ENCODE measurements around the gene OR10G2.
"Not testable (repeated sequence)": the region's sequence is repeated elsewhere in the genome, so short reads cannot be mapped to it uniquely, and the experiment has no call there.

Gene OR10G2

GRCh38 chr14:21626491-21627230 is 8.1 kb downstream of the OR10G2 start:
- no peak for DNase-seq (ENCODE audit: low read depth)
- TF ChIP-seq, protein P1, sequence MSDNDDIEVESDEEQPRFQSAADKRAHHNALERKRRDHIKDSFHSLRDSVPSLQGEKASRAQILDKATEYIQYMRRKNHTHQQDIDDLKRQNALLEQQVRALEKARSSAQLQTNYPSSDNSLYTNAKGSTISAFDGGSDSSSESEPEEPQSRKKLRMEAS (IDR thresholded peaks at IDR 0.05; ENCODE audit: low read depth, low read length), result no peak
- TF ChIP-seq POLR2A (IDR thresholded peaks at IDR 0.05; ENCODE audit: extremely low read depth, insufficient read length), result no peak
- TF ChIP-seq, protein P2, sequence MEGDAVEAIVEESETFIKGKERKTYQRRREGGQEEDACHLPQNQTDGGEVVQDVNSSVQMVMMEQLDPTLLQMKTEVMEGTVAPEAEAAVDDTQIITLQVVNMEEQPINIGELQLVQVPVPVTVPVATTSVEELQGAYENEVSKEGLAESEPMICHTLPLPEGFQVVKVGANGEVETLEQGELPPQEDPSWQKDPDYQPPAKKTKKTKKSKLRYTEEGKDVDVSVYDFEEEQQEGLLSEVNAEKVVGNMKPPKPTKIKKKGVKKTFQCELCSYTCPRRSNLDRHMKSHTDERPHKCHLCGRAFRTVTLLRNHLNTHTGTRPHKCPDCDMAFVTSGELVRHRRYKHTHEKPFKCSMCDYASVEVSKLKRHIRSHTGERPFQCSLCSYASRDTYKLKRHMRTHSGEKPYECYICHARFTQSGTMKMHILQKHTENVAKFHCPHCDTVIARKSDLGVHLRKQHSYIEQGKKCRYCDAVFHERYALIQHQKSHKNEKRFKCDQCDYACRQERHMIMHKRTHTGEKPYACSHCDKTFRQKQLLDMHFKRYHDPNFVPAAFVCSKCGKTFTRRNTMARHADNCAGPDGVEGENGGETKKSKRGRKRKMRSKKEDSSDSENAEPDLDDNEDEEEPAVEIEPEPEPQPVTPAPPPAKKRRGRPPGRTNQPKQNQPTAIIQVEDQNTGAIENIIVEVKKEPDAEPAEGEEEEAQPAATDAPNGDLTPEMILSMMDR (IDR thresholded peaks at IDR 0.05; ENCODE audit: low read depth, low read length), result no peak
- no peak for TF ChIP-seq MYC (IDR thresholded peaks at IDR 0.05; ENCODE audit: low read depth, low read length)
- H3K4me3 ChIP-seq (ENCODE audit: low read depth, low read length), result no peak overlapping the region

- TF ChIP-seq MYC (IDR thresholded peaks at IDR 0.05; ENCODE audit: low read depth, low read length) (no peak), POLR2A (IDR thresholded peaks at IDR 0.05; ENCODE audit: extremely low read depth, insufficient read length) (no peak)
- TF ChIP-seq, protein P1 (IDR thresholded peaks at IDR 0.05; ENCODE audit: low read depth, low read length), result no peak
- TF ChIP-seq, protein P2 (IDR thresholded peaks at IDR 0.05; ENCODE audit: low read depth, low read length), result no peak
- no peak overlapping the region for H3K4me3 ChIP-seq (ENCODE audit: low read depth, low read length)
- no peak for DNase-seq (ENCODE audit: low read depth)
Observed at GRCh38 chr14:21617614-21618013, 17.1 kb downstream of the OR10G2 start.

- DNase-seq (ENCODE audit: low read depth), result no peak
- TF ChIP-seq POLR2A (IDR thresholded peaks at IDR 0.05; ENCODE audit: extremely low read depth, insufficient read length) (no peak), MYC (IDR thresholded peaks at IDR 0.05; ENCODE audit: low read depth, low read length) (no peak)
- TF ChIP-seq, protein P2 (IDR thresholded peaks at IDR 0.05; ENCODE audit: low read depth, low read length), result no peak
- H3K4me3 ChIP-seq (ENCODE audit: low read depth, low read length), result no peak overlapping the region
Observed at GRCh38 chr14:21614240-21614639, 20.5 kb downstream of the OR10G2 start.

DNA sequence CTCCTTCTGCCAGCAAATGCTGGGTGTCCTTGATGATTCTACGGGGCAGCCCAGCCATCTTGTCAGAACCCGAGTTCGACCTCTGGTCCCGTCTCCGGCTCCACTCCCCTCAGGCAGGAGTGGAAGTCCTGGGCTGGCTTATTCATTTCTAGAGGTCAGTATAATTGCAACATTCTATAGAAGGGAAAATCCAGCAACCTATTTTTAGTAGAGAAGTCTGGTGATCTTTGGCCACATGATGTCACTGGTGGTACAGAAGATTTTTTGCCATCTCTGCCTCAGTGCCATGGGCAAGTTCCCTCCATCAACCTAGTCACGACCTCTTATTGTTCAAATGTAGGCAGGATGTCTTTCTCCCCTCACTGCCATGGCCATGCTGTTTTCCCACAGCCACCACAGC is 22.4 kb downstream of the OR10G2 start:
- DNase-seq (ENCODE audit: low read depth), result peak; percentile 3
- no peak overlapping the region for H3K4me3 ChIP-seq (ENCODE audit: low read depth, low read length)
- no peak for TF ChIP-seq MYC (IDR thresholded peaks at IDR 0.05; ENCODE audit: low read depth, low read length)
- no peak for TF ChIP-seq POLR2A (IDR thresholded peaks at IDR 0.05; ENCODE audit: extremely low read depth, insufficient read length)
- TF ChIP-seq, protein P2 (IDR thresholded peaks at IDR 0.05; ENCODE audit: low read depth, low read length), result no peak
- TF ChIP-seq, protein P1 (IDR thresholded peaks at IDR 0.05; ENCODE audit: low read depth, low read length), result no peak

- not testable (repeated sequence) for H3K4me3 ChIP-seq (ENCODE audit: low read depth, low read length); DNase-seq (ENCODE audit: low read depth)
Observed at GRCh38 chr14:21602181-21602580, 32.6 kb downstream of the OR10G2 start.

DNA sequence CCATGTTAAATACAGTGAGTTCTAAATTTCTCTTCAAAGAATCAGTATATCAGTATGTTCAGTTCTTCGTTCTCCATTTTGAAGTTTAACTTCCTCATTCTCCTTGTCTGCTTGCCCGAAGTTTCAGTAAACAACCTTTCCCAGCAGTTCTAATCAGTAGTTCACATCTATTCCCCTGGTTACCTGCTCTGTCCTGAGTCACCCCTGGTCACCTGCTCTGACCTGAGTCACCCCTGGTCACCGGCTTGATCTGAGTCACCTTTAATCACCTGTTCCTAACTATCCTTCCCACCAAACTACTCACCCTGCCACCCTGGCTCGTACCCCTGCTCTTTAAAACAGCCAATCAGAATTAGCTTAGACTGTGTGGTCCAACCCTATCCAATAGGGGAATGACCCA is 45.4 kb downstream of the OR10G2 start:
- DNase-seq (ENCODE audit: low read depth), result no peak
- no peak overlapping the region for H3K4me3 ChIP-seq (ENCODE audit: low read depth, low read length)
- TF ChIP-seq, protein P2 (IDR thresholded peaks at IDR 0.05; ENCODE audit: low read depth, low read length), result no peak
- TF ChIP-seq, protein P1 (IDR thresholded peaks at IDR 0.05; ENCODE audit: low read depth, low read length), result no peak
- no peak for TF ChIP-seq POLR2A (IDR thresholded peaks at IDR 0.05; ENCODE audit: extremely low read depth, insufficient read length)
- TF ChIP-seq MYC (IDR thresholded peaks at IDR 0.05; ENCODE audit: low read depth, low read length), result no peak
